Spleen (tissue), 7 donors: ENCODE results near the gene HIVEP3.

Source experiments
- CTCF ChIP-seq, 11 experiments: fragments of 200-600 bp in 7 of 11; fragments of 450-650 bp in 4 of 11; sonication (generic) in 4 of 11; IDR thresholded peaks in 8 of 11; conservative IDR thresholded peaks in 3 of 11; 1 replicate in 7 of 11; 2 replicates in 4 of 11; pipeline versions ENCODE4 v1.4.0 to v1.8.0; 2016 to 2021; ENCODE audit warnings: antibody characterized with exemption in 11 of 11, inconsistent platforms in 4 of 11, mild to moderate bottlenecking in 1 of 11
- POLR2A ChIP-seq, 3 donors: fragments of 450-650 bp; IDR thresholded peaks; one replicate each; pipeline ENCODE4 v1.5.1; 2017; ENCODE audit warnings: antibody characterized with exemption in 3 of 3, mild to moderate bottlenecking in 1 of 3
- POLR2AphosphoS5 ChIP-seq, 3 donors: sonication (generic); formaldehyde crosslinking; IDR thresholded peaks; one replicate each; pipeline ENCODE4 v1.5.1; 2017; ENCODE audit warnings: antibody characterized with exemption in 3 of 3
- donor health status: DM: no; HTN: no; CAD: no; lungs with moderate emphysema.
- donor health status: DM: no; HTN: no; CAD: no.
- donor health status: DM: no; HTN: no; CAD: no.

GRCh38 chr1:41626146-41626545, 292.6 kb downstream of the HIVEP3 start:
- TF ChIP-seq CTCF (IDR thresholded peaks at IDR 0.05 in 8 of 11, conservative IDR thresholded peaks at IDR 0.05 in 3 of 11) (no peak), POLR2A (IDR thresholded peaks at IDR 0.05) (no peak), POLR2AphosphoS5 (IDR thresholded peaks at IDR 0.05) (no peak)
